HG03064 (cell line): ENCODE results near the gene GTF2A1L.
"Not testable (repeated sequence)": the region's sequence is repeated elsewhere in the genome, so short reads cannot be mapped to it uniquely, and the experiment has no call there.

Experiments
- ATAC-seq: cut with Tn5 transposase; IDR thresholded peaks from one replicate; pipeline ENCODE4 v1.9.1; 2021; ENCODE audit warnings: low read depth; ENCODE audit not compliant: unreplicated experiment

Gene GTF2A1L

DNA sequence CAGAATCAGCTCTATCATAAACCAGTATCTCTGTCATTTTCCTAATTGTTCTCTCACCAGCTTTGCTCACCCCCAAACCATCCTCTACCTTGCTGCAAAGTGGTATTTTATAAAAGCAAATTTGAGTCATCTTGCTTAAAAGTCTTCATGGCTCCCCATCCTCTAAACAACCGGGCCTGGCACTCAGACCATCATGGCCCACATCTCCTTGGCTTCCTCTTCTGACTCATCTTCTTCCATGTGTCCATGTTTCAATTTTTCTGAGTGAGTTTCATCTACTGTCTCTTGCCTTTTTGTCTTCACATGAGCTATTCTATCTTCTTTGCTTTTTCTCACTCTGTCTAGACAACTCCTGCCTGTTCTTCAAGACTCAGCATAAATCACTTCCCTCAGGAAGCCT, 79.2 kb downstream of the GTF2A1L start:
- ATAC-seq, result no peak

DNA sequence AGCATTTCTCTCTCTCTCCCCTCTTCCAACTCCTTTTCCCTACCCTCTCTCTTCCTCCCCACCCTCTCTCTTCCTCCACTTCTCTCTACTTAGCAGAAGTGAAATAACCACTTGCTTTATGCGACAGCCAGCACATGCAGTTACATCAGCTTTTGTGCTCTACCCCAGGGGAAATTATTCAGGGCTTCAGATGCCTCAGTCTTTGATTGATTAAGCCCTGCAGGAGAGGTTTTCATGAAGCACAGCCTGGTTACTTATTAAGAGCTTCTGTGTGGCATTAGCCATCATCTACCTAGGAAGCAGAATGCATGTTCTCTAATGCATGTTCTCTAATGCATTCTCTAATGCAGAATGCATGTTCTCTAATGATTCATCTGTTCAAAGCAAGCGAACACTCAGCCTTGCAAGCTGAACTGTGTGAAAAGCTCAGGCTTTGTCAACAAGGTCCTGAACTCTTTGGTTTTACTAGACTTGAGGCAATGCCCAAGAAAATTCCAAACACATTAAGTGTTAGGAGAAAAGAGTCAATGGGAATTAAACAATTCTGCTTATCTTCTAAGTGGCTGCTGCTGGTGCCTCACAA, 81.8 kb downstream of the GTF2A1L start:
- no peak for ATAC-seq

DNA sequence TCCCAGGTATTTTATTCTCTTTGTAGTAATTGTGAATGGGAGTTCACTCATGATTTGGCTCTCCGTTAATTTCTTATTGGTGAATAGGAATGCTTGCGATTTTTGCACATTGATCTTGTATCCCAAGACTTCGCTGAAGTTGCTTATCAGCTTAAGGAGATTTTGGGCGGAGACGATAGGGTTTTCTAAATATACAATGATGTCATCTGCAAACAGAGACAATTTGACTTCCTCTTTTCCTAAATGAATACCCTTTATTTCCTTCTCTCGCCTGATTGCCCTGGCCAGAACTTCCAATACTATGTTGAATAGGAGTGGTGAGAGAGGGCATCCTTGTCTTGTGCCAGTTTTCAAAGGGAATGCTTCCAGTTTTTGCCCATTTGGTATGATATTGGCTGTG, 86.0 kb downstream of the GTF2A1L start:
- ATAC-seq, result not testable (repeated sequence)

DNA sequence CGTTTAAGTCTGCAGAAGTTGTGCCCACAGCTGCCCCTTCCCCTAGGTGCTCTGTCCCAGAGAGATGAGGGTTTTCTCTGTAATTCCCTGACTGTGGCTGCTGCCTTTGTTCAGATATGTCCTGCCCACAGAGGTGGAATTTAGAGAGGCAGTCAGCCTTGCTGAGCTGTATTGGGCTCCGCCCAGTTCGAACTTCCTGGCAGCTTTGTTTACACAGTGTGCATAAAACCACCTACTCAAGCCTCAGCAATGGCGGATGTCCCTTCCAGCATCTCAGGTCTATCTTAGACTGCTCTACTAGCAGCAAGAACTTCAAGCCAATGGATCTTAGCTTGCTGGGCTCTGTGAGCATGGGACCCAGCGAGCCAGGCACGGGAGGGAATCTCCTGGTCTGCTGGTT, 89.8 kb downstream of the GTF2A1L start:
- ATAC-seq, result no peak

DNA sequence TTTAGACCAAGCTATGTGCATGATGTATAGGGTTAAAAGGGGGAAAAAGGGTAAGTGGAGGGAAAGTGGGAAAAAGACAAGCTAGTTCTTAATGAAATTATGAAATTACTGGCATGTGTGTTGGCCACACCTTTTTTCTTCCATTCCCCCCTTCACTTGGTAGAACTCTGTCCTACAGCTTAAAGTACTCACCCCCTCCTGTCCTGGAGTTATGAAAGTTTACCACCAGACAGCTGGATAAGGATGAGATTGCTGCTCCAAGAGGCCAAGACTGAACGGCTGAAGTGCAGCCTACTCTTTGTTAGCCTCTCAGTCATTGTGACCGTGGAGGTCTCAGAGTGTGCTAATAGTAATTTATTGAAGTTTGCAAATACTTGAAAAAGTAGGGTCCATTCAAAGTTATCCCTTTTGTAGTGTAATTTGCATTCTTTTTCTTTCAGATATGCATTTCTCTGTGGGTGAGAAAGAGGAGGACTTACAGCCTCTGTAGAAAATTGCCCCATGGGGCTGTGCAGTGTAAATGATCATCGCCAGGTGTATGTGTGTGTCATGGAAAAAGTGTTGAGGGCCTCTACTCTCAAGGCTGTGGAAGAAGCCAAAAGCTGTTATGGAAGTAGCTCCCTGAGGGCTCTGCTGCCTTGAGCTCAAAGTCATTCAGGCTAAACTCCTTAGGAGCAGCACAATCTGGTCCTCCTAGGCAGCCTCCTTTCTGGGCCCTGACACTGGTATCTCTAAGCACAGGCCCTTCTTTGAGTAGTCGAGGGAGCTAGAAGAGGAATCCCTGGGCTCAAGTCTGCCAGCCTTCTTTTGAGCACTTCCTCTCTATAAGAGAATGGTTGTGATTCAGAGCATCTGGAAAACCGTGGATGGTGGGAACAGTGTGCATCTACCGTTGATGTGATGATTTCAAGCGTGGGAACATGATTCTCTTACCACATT, 91.7 kb downstream of the GTF2A1L start:
- no peak for ATAC-seq

DNA sequence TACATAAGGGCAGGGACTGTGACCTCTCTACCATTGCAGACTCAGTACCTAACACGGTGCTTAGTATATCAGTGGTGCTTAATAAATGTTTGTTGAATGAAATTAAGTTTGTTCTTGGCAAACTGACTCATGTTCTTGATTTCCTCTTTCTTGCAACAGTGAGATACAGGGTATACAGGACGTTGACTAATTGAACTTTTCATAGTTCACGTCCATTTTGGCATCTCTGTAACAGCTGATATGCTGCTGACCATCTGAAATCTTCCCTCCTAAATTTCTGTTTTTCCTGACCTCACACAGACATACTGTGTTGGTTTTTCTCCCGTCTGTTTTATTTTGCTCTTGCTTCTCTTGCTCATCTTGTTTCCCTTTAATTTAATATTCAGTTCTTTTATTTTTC, 93.7 kb downstream of the GTF2A1L start:
- ATAC-seq, result no peak

DNA sequence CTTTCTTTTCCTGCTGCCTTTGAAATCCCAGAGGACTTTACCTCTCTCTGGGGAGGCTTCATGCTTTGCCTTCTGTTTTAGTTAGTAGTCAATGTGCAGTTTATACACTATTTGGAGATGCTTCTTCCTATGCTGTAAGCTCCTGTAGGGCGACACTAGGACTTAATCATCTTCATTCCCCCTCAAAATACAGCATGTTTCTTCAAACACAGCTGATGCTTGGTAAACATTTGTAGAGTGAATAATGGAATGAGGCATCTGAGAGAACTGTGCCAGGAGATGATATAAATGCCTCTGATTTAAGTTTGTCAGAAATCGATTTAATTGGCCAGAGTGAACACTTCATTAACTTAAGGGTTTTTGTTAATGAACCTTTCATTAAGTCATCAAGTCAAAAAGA, 94.5 kb downstream of the GTF2A1L start:
- ATAC-seq, result no peak

GRCh38 chr2:48713647-48714046, 96.0 kb downstream of the GTF2A1L start:
- ATAC-seq, result no peak

- no peak for ATAC-seq
These were observed 96.6 kb downstream of the GTF2A1L start for GRCh38 chr2:48714245-48714644.

DNA sequence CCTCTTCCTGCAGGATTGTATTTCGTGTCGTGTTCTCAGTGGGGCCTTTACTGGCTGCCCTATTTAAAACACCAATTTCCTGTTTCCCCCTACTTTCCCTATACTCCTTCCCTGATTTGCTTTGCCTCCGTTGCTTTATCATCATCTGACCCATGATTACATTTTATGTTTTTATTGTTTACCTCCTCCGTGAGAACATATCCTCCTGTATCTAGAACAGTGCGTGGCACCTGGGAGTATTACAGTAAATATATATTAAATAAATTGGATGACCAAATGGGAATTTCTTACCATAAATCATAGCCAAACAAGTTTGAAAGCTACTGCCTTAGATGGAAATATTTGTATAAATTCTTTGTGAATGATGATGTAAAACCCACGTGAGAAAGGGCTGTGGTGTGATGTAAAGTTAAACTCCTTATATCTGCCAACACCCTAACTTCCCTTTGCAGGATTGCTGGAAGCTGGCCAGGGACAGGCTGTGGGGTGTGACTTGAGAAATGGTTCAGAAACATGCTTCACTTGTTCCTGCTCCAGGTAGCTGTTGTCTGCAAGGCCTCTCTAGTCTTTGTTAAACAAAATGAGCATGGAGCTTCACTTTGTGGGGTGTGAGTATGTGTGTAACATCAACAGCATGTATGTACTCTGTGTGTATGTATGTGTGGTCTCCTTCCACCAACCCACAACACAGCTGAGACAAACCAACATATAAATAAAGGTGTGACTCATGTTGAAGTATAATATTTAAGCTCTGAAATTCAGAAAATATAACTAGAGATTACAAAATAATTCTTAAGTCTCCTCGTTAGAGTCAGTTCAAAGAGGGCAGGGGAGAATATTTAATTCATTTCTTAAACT, 97.6 kb downstream of the GTF2A1L start:
- no peak for ATAC-seq

DNA sequence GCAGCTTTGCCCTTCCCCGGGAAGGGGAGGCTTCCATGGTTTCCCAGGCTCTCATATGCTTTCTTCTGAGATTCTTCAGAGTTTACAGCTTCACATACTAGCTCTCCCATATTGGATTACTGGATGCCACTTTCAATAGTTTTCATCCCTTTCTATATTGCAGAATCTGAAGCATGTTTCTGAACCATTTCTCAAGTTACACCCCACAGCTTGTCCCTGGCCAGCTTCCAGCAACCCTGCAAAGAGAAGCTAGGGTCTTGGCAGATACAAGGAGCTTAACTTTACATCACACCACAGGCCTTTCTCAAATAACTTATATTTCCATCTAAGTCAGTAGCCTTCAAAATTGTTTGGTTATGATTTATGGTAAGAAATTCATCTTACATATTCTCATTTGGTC, 98.3 kb downstream of the GTF2A1L start:
- ATAC-seq, result no peak

DNA sequence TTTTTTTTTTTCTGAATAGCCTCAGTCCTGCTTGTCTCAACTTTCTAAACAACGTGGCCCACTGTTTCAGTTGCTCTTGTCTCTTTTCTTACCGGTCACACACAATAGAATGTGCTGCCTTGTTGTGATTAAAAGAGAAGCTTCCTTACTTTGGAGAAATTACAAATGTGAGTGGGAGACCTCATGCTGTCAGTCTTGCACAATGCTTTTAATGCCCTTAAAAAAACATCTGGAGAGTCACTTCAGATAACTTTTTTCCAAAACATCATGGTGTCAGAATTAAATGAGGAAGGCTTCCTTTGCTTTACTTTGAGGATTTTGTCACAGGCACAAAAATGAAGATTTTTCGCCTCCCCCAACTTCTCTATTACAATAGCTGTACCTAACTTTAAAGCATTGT, 100.2 kb downstream of the GTF2A1L start:
- no peak for ATAC-seq

GRCh38 chr2:48719480-48720177, 102.0 kb downstream of the GTF2A1L start:
- no peak for ATAC-seq

- no peak for ATAC-seq
These were observed 103.5 kb downstream of the GTF2A1L start for GRCh38 chr2:48721158-48721557.

DNA sequence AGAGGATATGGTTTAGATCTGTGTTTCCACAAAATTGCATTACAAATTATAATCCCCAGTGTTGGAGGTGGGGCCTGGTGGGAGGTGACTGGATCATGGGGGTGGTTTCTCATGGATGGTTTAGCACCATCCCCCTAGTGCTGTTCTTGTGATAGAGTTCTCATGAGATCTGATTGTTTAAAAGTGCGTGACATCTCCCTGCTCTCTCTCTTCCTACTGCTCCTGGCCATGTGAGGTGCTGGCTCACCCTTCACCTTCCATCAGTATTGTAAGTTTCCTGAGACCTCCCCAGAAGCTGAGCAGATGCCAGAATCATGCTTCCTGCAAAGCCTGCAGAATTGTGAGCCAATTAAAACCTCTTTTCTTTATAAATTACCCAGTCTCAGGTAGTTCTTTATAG, 104.7 kb downstream of the GTF2A1L start:
- ATAC-seq, result no peak

GRCh38 chr2:48723129-48723528, 105.5 kb downstream of the GTF2A1L start:
- ATAC-seq, result no peak

GRCh38 chr2:48724278-48724677, 106.6 kb downstream of the GTF2A1L start:
- no peak for ATAC-seq

GRCh38 chr2:48725696-48726494, 108.2 kb downstream of the GTF2A1L start:
- ATAC-seq, result no peak

GRCh38 chr2:48727560-48727959, 109.9 kb downstream of the GTF2A1L start:
- ATAC-seq, result no peak

- no peak for ATAC-seq
These were observed 110.6 kb downstream of the GTF2A1L start for GRCh38 chr2:48728295-48728694.
